IMR-90 (cell line): ENCODE results near the gene USP10.

ENCODE experiments used
- BHLHE40 ChIP-seq: fragments of 150-350 bp; IDR thresholded peaks from 2 replicates; pipeline ENCODE4 v1.6.1; 2016; ENCODE audit warnings: mild to moderate bottlenecking, low read depth, low read length
- MXI1 ChIP-seq: IDR thresholded peaks from 2 replicates; pipeline ENCODE4 v1.6.1; 2012; ENCODE audit warnings: low read depth, mild to moderate bottlenecking, low read length, moderate library complexity, borderline replicate concordance
- NFE2L2 ChIP-seq: fragments of 150-350 bp; IDR thresholded peaks from 2 replicates; pipeline ENCODE4 v1.6.1; 2016; ENCODE audit warnings: low read depth, mild to moderate bottlenecking, low read length
- POLR2A ChIP-seq: IDR thresholded peaks from 2 replicates; pipeline ENCODE4 v1.6.1; 2012; ENCODE audit warnings: mild to moderate bottlenecking, low read depth, low read length
- RAD21 ChIP-seq: IDR thresholded peaks from 2 replicates; pipeline ENCODE4 v1.6.1; 2012; ENCODE audit warnings: low read length, improper control_type of control experiment
- RCOR1 ChIP-seq: IDR thresholded peaks from 2 replicates; pipeline ENCODE4 v1.6.1; 2012; ENCODE audit warnings: mild to moderate bottlenecking, low read length, improper control_type of control experiment; ENCODE audit not compliant: insufficient replicate concordance
- SMC3 ChIP-seq: fragments of 150-350 bp; IDR thresholded peaks from 2 replicates; pipeline ENCODE4 v1.6.1; 2016; ENCODE audit warnings: low read depth, mild to moderate bottlenecking, antibody characterized with exemption, low read length, moderate library complexity
- TF ChIP-seq, protein P1 (sequence below): conservative IDR thresholded peaks from 2 replicates; pipeline ENCODE4 v1.5.1; 2012; ENCODE audit warnings: mild to moderate bottlenecking, low read depth, low read length, improper control_type of control experiment
- TF ChIP-seq, protein P2 (sequence below): fragments of 150-350 bp; IDR thresholded peaks from 2 replicates; pipeline ENCODE4 v1.6.1; 2017; ENCODE audit warnings: mild to moderate bottlenecking, antibody characterized with exemption, low read length, low read depth

DNA sequence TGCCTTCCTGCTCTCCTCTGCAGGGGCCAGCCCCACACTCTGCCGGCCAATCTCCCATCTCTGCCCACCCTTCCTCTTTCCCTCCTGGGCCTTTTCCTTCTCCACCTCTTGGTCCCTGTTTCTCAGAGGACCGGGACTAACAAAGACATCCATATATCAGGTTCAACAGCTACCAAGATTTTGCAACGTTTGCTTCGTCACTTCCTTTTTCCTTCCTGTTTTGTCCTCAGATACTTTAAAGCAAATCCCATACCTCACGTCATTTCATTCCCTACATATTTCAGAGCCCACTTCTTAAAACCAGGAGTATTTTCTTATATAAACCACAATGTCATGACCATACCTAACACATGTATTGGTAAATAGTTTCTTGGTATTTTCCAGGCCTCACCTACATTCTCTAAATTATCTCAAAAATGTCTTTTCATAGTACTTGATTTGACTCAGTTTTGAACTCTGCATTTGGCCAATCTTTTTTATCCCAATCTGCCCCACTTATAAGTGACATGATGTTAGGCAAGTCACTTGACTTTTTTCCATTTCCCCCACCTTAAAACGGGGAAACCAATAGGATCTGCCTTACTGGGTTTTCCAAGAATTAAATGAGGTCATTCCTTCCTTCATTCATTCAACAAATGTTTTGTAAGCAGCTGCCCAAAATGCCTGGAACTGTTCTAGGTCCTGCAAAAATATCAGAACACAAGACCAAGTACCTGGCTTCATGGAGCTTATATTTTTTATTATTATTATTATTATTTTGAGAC is 7.2 kb upstream of the USP10 start:
- TF ChIP-seq POLR2A: no peak
- TF ChIP-seq, protein P1, sequence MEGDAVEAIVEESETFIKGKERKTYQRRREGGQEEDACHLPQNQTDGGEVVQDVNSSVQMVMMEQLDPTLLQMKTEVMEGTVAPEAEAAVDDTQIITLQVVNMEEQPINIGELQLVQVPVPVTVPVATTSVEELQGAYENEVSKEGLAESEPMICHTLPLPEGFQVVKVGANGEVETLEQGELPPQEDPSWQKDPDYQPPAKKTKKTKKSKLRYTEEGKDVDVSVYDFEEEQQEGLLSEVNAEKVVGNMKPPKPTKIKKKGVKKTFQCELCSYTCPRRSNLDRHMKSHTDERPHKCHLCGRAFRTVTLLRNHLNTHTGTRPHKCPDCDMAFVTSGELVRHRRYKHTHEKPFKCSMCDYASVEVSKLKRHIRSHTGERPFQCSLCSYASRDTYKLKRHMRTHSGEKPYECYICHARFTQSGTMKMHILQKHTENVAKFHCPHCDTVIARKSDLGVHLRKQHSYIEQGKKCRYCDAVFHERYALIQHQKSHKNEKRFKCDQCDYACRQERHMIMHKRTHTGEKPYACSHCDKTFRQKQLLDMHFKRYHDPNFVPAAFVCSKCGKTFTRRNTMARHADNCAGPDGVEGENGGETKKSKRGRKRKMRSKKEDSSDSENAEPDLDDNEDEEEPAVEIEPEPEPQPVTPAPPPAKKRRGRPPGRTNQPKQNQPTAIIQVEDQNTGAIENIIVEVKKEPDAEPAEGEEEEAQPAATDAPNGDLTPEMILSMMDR: no peak
- TF ChIP-seq SMC3: no peak
- no peak for TF ChIP-seq RAD21
- TF ChIP-seq BHLHE40: no peak
- no peak for TF ChIP-seq NFE2L2
- TF ChIP-seq, protein P2, sequence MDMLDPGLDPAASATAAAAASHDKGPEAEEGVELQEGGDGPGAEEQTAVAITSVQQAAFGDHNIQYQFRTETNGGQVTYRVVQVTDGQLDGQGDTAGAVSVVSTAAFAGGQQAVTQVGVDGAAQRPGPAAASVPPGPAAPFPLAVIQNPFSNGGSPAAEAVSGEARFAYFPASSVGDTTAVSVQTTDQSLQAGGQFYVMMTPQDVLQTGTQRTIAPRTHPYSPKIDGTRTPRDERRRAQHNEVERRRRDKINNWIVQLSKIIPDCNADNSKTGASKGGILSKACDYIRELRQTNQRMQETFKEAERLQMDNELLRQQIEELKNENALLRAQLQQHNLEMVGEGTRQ: no peak
- no peak for TF ChIP-seq RCOR1
- no peak for TF ChIP-seq MXI1
